ENCODE data around the gene GHRL. TPM values are rescaled to one million over a fixed set of nuclear protein-coding genes. Genes with fewer than 3 reads are reported as not detected.
A peak's percentile ranks its signal among the peaks of the same experiment; 100 is the strongest.

The GHRL gene
- total RNA-seq, 2 donors from 2014 or later = 1.0 to 1.2 TPM

- DNase-seq (ENCODE audit: low spot score) = no peak
- intact Hi-C loops (cut with DNase I) = no loop called here
Measured at GRCh38 chr3:10255835-10256234, 36.9 kb downstream of the GHRL start.

- intact Hi-C loops (cut with DNase I) = no loop called here
- DNase-seq (ENCODE audit: low spot score) = no peak
Measured at GRCh38 chr3:10253731-10254130, 39.0 kb downstream of the GHRL start.

GRCh38 chr3:10251006-10251405 is 41.7 kb downstream of the GHRL start:
- peak; percentile 23 for DNase-seq (ENCODE audit: low spot score)
- intact Hi-C loops (cut with DNase I) = no loop called here

- intact Hi-C loops (cut with DNase I) = no loop called here
- DNase-seq (ENCODE audit: low spot score) = no peak
Measured at GRCh38 chr3:10249833-10250232, 42.9 kb downstream of the GHRL start.

- DNase-seq (ENCODE audit: low spot score) = peak; percentile 77
- intact Hi-C loops (cut with DNase I) = no loop called here
Measured at GRCh38 chr3:10248984-10249748, 43.6 kb downstream of the GHRL start.

- DNase-seq (ENCODE audit: low spot score) = peak; percentile 98
- intact Hi-C loops (cut with DNase I) = no loop called here
Measured at GRCh38 chr3:10248184-10248983, 44.4 kb downstream of the GHRL start, which contains the start of gene TATDN2. TSS of gene TATDN2 (plus strand) at chr3:10248459. CDS start at chr3:10249201, 742 bp downstream.

- DNase-seq (ENCODE audit: low spot score) = peak; percentile 68
- intact Hi-C loops (cut with DNase I) = no loop called here
Measured at GRCh38 chr3:10247679-10248183, 45.0 kb downstream of the GHRL start.

- peak; percentile 19 for DNase-seq (ENCODE audit: low spot score)
- intact Hi-C loops (cut with DNase I) = no loop called here
Measured at GRCh38 chr3:10245081-10245712, 47.5 kb downstream of the GHRL start.

- DNase-seq (ENCODE audit: low spot score) = peak; percentile 4
- intact Hi-C loops (cut with DNase I) = no loop called here
Measured at GRCh38 chr3:10244009-10244408, 48.7 kb downstream of the GHRL start.

GRCh38 chr3:10242182-10243065 is 50.3 kb downstream of the GHRL start:
- intact Hi-C loops (cut with DNase I) = no loop called here
- DNase-seq (ENCODE audit: low spot score) = peak; percentile 71

- peak; percentile 47 for DNase-seq (ENCODE audit: low spot score)
Measured at GRCh38 chr3:10240799-10241198, 51.9 kb downstream of the GHRL start.

GRCh38 chr3:10238345-10239183 is 54.2 kb downstream of the GHRL start:
- DNase-seq (ENCODE audit: low spot score) = peak; percentile 73
- intact Hi-C loops (cut with DNase I) = no loop called here

More at GRCh38 chr3:10240799-10241198, 51.9 kb downstream of the GHRL start:
- intact Hi-C loops (cut with DNase I) = no loop called here

Small RNA genes within 50 kb of the gene (microRNA-seq; reads per million reads assigned to microRNA genes)
- gene MIR378B (ENCODE audit: borderline microRNAs expressed in 2 of 2) = 0 reads per million in 2 donors

Other genes with a start within 250 kb of the GHRL start
- gene FANCD2OS, start 184.7 kb downstream of the GHRL start, total RNA-seq = not detected
- 100 to 1,000 TPM in 1 of 2 donors, 10 to 100 TPM in 1; 98.9 to 125 TPM for gene BRK1, start 177.3 kb downstream of the GHRL start, total RNA-seq
- 10 to 100 TPM; 21.7 to 24.7 TPM for gene VHL, start 151.2 kb downstream of the GHRL start, total RNA-seq
- gene IRAK2, start 128.0 kb downstream of the GHRL start, total RNA-seq = 1 to 10 TPM; 2.3 to 4.2 TPM
- gene TATDN2, start 44.5 kb downstream of the GHRL start, total RNA-seq = 10 to 100 TPM; 22.2 to 25.3 TPM
- 10 to 100 TPM; 85.9 to 86.3 TPM for gene SEC13, start 28.2 kb upstream of the GHRL start, total RNA-seq
- under 1 TPM; 0.29 to 0.42 TPM for gene ATP2B2, start 212.6 kb upstream of the GHRL start, total RNA-seq